ENCODE data around the gene COBLL1. TPM values are rescaled to one million over a fixed set of nuclear protein-coding genes. Genes with fewer than 3 reads are reported as not detected.

Gene COBLL1
- total RNA-seq, 1 experiment from 2014 or later = 42.1 TPM

DNA sequence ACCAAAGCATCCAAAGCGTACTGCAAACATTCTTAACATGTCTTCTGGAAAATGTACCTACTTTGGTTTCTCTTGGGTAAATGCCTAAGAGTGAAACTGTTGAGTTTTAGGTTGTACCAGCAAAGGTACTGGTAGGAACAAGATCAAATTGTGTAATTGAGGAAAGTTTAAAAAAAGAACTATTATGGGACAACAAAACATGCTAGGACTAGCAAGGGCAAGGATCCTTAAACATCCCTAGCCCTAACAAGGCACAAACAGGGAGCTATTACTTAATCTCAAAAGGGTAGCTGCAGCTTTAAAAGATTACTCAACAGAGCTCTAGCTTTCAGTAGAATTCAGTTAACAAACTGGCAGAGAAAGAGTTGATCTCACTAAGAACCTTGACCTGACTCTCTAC is 164.4 kb downstream of the COBLL1 start:
- TF ChIP-seq, protein P1, sequence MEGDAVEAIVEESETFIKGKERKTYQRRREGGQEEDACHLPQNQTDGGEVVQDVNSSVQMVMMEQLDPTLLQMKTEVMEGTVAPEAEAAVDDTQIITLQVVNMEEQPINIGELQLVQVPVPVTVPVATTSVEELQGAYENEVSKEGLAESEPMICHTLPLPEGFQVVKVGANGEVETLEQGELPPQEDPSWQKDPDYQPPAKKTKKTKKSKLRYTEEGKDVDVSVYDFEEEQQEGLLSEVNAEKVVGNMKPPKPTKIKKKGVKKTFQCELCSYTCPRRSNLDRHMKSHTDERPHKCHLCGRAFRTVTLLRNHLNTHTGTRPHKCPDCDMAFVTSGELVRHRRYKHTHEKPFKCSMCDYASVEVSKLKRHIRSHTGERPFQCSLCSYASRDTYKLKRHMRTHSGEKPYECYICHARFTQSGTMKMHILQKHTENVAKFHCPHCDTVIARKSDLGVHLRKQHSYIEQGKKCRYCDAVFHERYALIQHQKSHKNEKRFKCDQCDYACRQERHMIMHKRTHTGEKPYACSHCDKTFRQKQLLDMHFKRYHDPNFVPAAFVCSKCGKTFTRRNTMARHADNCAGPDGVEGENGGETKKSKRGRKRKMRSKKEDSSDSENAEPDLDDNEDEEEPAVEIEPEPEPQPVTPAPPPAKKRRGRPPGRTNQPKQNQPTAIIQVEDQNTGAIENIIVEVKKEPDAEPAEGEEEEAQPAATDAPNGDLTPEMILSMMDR (IDR thresholded peaks at IDR 0.05; ENCODE audit: insufficient read depth in 1 of 2, low read depth in 1 of 2, low read length in 1 of 2, severe bottlenecking in 1 of 2, unreplicated experiment in 1 of 2) = no peak
- Mint-ChIP-seq H3K36me3 (ENCODE audit: insufficient read depth, unreplicated experiment) (no peaks in the 10 kb centered on the region), H3K4me3 (ENCODE audit: unreplicated experiment) (no peak overlapping the region), H3K27ac (ENCODE audit: unreplicated experiment) (no peak overlapping the region), H3K27me3 (ENCODE audit: insufficient read depth, unreplicated experiment) (no peaks in the 10 kb centered on the region), H3K9me3 (ENCODE audit: unreplicated experiment) (no peaks in the 10 kb centered on the region), H3K4me1 (ENCODE audit: low read depth, unreplicated experiment) (no peaks in the 10 kb centered on the region)
- intact Hi-C loops (cut with micrococcal nuclease; ENCODE audit: unreplicated experiment) = no loop called here
- H3K4me1 ChIP-seq = no peaks in the 10 kb centered on the region
- 0 out of 2 replicates have a peak, but pooled peaks cover 2% of the 10 kb centered on the region for H3K36me3 ChIP-seq (ENCODE audit: control insufficient read depth, insufficient read depth, low read length)
- no peaks in the 10 kb centered on the region for H3K9me3 ChIP-seq
- ChIA-PET POLR2A (no interaction called here), CTCF (no interaction called here)
- no peak for DNase-seq
- H3K27me3 ChIP-seq (replicated peaks; ENCODE audit: control insufficient read depth, insufficient read depth, low read length) = no peaks in the 10 kb centered on the region
- no peak overlapping the region for H3K4me3 ChIP-seq (ENCODE audit: low read depth, low read length)
- BruUV-seq (replicated peaks) = no TSS peak

DNA sequence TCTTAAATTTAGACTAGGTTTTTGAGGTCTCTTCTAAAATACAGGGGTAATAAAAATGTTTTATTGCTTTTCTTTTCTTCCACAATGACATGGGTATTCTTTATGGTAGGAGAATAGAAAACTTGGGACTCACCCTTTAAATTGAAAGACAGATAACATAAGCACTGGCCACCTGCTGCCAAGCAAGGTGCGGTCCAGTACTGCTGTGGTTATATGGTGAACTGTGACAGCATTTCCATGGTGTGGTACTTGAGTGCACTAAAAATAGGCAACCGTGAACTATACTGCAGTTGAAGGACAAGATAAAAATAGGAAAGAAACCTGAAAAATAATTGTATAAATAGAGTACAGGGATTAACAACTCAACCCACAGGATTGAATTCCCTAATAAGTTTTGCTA is 165.9 kb downstream of the COBLL1 start:
- no peak overlapping the region for H3K4me3 Mint-ChIP-seq (ENCODE audit: unreplicated experiment)
- H3K27me3 Mint-ChIP-seq (ENCODE audit: insufficient read depth, unreplicated experiment) = no peaks in the 10 kb centered on the region
- Histone ChIP-seq H3K27me3 (replicated peaks; ENCODE audit: control insufficient read depth, insufficient read depth, low read length) (no peaks in the 10 kb centered on the region), H3K9me3 (no peaks in the 10 kb centered on the region), H3K4me3 (ENCODE audit: low read depth, low read length) (no peak overlapping the region), H3K36me3 (ENCODE audit: control insufficient read depth, insufficient read depth, low read length) (0 out of 2 replicates have a peak, but pooled peaks cover 2% of the 10 kb centered on the region), H3K4me1 (no peaks in the 10 kb centered on the region)
- no peak for DNase-seq
- ChIA-PET CTCF (no interaction called here), POLR2A (no interaction called here)
- no peaks in the 10 kb centered on the region for H3K4me1 Mint-ChIP-seq (ENCODE audit: low read depth, unreplicated experiment)
- no TSS peak for BruUV-seq (replicated peaks)
- H3K9me3 Mint-ChIP-seq (ENCODE audit: unreplicated experiment) = no peaks in the 10 kb centered on the region
- intact Hi-C loops (cut with micrococcal nuclease; ENCODE audit: unreplicated experiment) = loop anchor here (2.0 kb wide), 1 partner anchor 17 kb away; no protein-coding TSS in a partner anchor
- no peaks in the 10 kb centered on the region for H3K36me3 Mint-ChIP-seq (ENCODE audit: insufficient read depth, unreplicated experiment)
- TF ChIP-seq, protein P1 (IDR thresholded peaks at IDR 0.05; ENCODE audit: insufficient read depth in 1 of 2, low read depth in 1 of 2, low read length in 1 of 2, severe bottlenecking in 1 of 2, unreplicated experiment in 1 of 2) = no peak
- H3K27ac Mint-ChIP-seq (ENCODE audit: unreplicated experiment) = no peak overlapping the region

DNA sequence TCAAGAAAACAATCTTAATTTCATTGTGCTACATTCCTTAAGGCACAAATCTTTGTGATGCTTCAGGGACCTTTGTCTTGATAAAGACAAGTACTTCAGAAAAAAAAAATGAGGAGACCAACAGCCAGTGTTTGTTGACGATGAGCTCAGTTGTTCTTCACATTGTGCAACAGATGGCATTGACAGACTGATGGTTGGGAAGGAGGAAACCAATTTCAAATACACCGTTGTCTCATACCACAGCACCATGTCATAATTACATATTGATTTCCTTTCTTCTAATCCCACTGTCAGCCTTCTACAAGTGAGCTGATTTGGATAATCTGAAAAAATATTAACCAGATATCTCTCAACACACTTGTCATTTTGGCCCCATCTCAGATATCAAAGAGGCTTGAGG is 166.6 kb downstream of the COBLL1 start:
- no peaks in the 10 kb centered on the region for H3K27me3 ChIP-seq (replicated peaks; ENCODE audit: control insufficient read depth, insufficient read depth, low read length)
- no peak for DNase-seq
- no peak overlapping the region for H3K4me3 ChIP-seq (ENCODE audit: low read depth, low read length)
- H3K9me3 ChIP-seq = no peaks in the 10 kb centered on the region
- Mint-ChIP-seq H3K36me3 (ENCODE audit: insufficient read depth, unreplicated experiment) (no peaks in the 10 kb centered on the region), H3K4me1 (ENCODE audit: low read depth, unreplicated experiment) (no peaks in the 10 kb centered on the region), H3K27me3 (ENCODE audit: insufficient read depth, unreplicated experiment) (no peaks in the 10 kb centered on the region), H3K9me3 (ENCODE audit: unreplicated experiment) (no peaks in the 10 kb centered on the region), H3K4me3 (ENCODE audit: unreplicated experiment) (no peak overlapping the region), H3K27ac (ENCODE audit: unreplicated experiment) (no peak overlapping the region)
- 0 out of 2 replicates have a peak, but pooled peaks cover 2% of the 10 kb centered on the region for H3K36me3 ChIP-seq (ENCODE audit: control insufficient read depth, insufficient read depth, low read length)
- CTCF ChIA-PET = no interaction called here
- no TSS peak for BruUV-seq (replicated peaks)
- POLR2A ChIA-PET = no interaction called here
- intact Hi-C loops (cut with micrococcal nuclease; ENCODE audit: unreplicated experiment) = loop anchor here (2.0 kb wide), 1 partner anchor 18 kb away; no protein-coding TSS in a partner anchor
- TF ChIP-seq, protein P1 (IDR thresholded peaks at IDR 0.05; ENCODE audit: insufficient read depth in 1 of 2, low read depth in 1 of 2, low read length in 1 of 2, severe bottlenecking in 1 of 2, unreplicated experiment in 1 of 2) = no peak
- no peaks in the 10 kb centered on the region for H3K4me1 ChIP-seq
